NCI-H1930 (cell line): ENCODE measurements around the gene ANKRD2.
"Not testable (repeated sequence)": the region's sequence is repeated elsewhere in the genome, so short reads cannot be mapped to it uniquely, and the experiment has no call there.

Experiments used
- DNase-seq, 2 experiments: peaks; one replicate each; lab custom pipeline; 2025; lab: John Stamatoyannopoulos, UW

ANKRD2 gene

DNA sequence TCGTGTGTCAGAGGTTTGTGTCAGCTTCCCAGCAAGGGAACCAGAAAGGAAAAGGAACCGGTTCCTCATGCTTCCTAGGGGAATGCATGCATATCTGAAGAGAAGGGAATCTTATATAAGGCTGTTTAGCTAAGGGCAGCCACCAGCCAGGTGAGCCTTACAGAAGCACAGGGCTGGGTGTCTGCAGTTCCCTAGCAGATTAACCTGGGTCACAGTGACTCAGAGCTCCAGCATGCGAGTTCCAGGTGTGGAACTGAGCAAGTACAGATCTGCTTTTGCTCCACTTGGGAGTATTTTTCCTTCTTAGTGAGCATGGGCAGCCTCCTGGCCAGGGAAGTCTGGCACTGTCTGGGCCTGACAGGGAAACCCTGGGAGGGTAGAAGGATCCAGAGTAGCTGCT is 957 bp upstream of the ANKRD2 start:
- no peak for DNase-seq

GRCh38 chr10:97573021-97573420 is 442 bp downstream of the ANKRD2 start:
- DNase-seq, result no peak

DNA sequence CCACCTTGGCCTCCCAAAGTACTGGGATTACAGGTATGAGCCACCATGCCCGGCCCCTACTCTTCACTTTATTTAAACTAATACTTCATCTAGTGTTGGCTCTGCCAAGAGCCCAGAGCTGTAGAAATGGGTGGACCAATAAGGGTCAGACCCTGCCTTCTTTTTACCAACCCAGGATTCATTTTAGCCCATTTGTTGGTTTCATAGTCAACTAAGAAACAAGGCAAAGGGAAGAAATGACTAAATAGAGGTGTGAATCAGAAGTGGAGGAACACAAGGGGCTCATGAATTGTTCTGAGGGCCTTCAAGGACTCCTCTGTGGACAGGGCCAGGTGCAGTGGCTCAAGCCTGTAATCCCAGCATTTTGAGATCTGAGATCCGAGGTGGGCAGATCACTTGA is 1.1 kb downstream of the ANKRD2 start:
- DNase-seq, result no peak

- no peak for DNase-seq
Observed at GRCh38 chr10:97574374-97575126, 2.0 kb downstream of the ANKRD2 start.

- DNase-seq, result no peak
Observed at GRCh38 chr10:97575127-97575668, 2.6 kb downstream of the ANKRD2 start.

DNA sequence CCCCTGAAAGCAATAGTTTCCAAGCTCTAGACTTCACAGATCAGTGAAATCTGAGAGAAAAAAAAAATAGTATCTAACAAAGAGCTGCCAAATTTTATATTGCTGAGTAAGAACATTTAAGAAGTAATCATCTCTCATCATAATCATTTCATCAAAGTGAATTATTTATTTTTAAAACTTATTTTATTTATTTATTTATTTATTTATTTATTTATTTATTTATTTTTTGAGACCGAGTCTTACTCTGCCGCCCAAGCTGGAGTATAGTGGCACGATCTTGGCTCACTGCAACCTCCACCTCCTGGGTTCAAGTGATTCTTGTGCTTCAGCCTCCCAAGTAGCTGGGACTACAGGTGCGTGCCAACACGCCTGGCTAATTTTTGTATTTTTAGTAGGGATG is 3.9 kb downstream of the ANKRD2 start:
- DNase-seq, result not testable (repeated sequence)

DNA sequence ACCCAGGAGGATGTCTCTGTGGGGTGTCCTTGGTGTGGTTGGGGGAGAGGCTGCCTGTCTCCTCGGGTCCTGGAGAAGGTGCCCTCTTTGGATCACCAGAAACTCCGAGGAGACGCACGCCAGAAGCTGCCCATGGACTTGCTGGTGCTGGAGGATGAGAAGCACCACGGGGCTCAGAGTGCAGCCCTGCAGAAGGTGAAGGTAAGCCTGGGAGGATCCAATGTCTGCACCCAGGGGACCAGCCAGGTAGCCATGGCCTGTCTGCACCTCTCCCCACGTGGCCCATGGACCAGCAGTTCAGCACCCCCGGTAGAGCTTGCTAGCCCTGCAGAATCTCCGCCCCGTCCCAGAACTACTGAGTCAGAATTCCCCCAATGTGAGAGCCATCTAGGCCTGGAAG is 5.1 kb downstream of the ANKRD2 start:
- no peak for DNase-seq

DNA sequence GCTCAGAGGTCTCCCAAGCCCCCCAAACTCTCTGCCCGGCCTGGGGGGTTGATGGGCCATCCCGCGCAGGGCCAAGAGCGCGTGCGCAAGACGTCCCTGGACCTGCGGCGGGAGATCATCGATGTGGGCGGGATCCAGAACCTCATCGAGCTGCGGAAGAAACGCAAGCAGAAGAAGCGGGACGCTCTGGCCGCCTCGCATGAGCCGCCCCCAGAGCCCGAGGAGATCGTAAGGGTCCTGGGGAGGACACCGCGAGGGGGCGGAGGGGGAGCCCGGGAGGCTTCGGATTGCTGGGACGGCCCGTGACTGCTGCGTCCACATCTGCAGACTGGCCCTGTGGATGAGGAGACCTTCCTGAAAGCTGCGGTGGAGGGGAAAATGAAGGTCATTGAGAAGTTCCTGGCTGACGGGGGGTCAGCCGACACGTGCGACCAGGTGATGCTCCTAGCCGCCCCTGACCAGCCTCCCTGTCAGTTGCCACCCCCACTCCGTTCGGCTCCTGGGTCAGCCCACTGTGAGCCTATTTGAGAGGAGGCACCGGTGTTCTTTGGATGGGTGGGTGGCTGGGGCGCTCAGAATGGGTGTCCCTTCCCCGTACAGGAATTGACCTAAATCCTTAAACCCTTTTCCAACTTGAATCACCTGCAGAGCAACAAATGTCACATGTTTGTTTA is 5.7 kb downstream of the ANKRD2 start:
- DNase-seq, result no peak

- no peak for DNase-seq
Observed at GRCh38 chr10:97580421-97581367, 8.1 kb downstream of the ANKRD2 start.

GRCh38 chr10:97582169-97582568 is 9.6 kb downstream of the ANKRD2 start:
- DNase-seq, result no peak

DNA sequence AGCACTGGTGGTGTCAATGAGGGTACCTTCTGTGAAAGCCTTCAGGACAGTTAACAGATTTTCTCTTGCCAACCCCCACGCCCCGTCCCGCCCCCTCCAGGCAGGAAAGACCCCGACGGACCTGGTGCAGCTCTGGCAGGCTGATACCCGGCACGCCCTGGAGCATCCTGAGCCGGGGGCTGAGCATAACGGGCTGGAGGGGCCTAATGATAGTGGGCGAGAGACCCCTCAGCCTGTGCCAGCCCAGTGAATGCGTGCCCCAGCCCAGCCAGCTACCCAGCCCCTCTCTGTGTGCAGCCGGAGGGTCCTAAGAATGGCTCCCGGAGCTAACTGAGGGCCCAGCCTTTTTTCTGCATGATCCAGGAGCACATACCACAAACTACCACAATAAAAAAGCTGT is 10.9 kb downstream of the ANKRD2 start:
- no peak for DNase-seq

- DNase-seq, result no peak
Observed at GRCh38 chr10:97584060-97584797, 11.7 kb downstream of the ANKRD2 start, which contains the start of gene HOGA1. TSS of gene HOGA1 (plus strand) at chr10:97584389. CDS start at chr10:97584704, 315 bp downstream.

GRCh38 chr10:97584798-97585438 is 12.3 kb downstream of the ANKRD2 start:
- DNase-seq, result no peak

GRCh38 chr10:97585439-97585811 is 12.8 kb downstream of the ANKRD2 start:
- no peak for DNase-seq

GRCh38 chr10:97587183-97587582 is 14.6 kb downstream of the ANKRD2 start:
- no peak for DNase-seq

DNA sequence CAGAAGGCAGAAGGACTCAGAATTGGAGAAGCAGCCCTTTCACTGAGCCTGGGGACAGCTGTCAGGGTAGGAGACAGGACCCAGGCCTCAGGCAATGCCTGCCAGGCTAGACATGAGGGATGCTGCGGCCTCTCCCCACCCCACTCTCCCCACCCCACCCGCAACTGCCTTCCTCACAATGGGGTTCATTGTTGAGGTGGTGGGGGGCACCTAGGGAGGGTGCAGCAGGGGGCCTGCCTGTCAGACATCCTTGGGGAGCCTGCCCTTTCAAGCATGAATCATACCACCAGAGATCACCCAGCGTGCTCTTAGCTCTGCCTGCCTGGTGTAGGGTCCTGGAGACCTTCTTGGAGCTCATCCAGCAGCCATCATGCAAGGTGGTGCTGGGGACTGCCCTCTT is 16.9 kb downstream of the ANKRD2 start, which contains the start of gene C10orf62:
TSS of gene C10orf62 (plus strand) at position 243 of the 400 bp plus-strand sequence. CDS start 177 bp downstream, outside the sequence.
- no peak for DNase-seq

- DNase-seq, result no peak
Observed at GRCh38 chr10:97590082-97590747, 17.6 kb downstream of the ANKRD2 start.

GRCh38 chr10:97590748-97591495 is 18.3 kb downstream of the ANKRD2 start:
- DNase-seq, result no peak

DNA sequence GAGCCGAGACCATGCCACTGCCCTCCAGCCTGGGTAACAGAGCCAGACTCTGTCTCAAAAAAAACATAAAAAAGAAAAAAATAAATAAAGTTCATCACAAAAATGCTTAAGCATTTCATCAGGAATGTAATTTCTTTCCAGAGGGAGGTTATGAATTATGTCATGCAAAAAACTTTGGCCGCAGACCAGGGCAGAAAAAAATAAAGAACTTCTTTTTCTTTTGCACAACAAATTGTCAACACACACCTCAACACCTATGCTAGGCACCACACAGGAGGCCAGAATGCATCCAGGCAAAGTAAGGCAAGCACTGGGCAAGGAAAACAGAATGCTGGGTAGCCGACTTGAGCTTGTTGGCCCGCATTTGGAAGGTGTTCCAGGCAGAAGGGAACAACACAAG is 20.8 kb downstream of the ANKRD2 start:
- DNase-seq, result no peak
